Chondrocyte (in vitro differentiated cells): ENCODE data around the gene ZNF80. TPM values are rescaled to one million over a fixed set of nuclear protein-coding genes. Genes with fewer than 3 reads are reported as not detected.
A peak's percentile ranks its signal among the peaks of the same experiment; 100 is the strongest.

Experiments
- DNase-seq: peaks from one replicate; pipeline ENCODE4 v3.0.0; 2021; ENCODE audit warnings: mixed read lengths, low spot score
- H3K27ac Mint-ChIP-seq: one replicate; pipeline ENCODE4 v1.8.0; 2021; ENCODE audit warnings: mild to moderate bottlenecking, moderate library complexity, mixed read lengths; ENCODE audit not compliant: unreplicated experiment
- H3K27me3 Mint-ChIP-seq: 2 replicates; pipeline ENCODE4 v1.8.0; 2021; ENCODE audit warnings: low read depth, mixed read lengths
- H3K36me3 Mint-ChIP-seq: 2 replicates; pipeline ENCODE4 v1.8.0; 2021; ENCODE audit warnings: low read depth, mixed read lengths
- H3K4me1 Mint-ChIP-seq: 2 replicates; pipeline ENCODE4 v1.8.0; 2021; ENCODE audit warnings: low read depth, mild to moderate bottlenecking, mixed read lengths
- H3K4me3 Mint-ChIP-seq: one replicate; pipeline ENCODE4 v1.8.0; 2021; ENCODE audit warnings: mild to moderate bottlenecking, moderate library complexity, mixed read lengths; ENCODE audit not compliant: unreplicated experiment
- H3K9me3 Mint-ChIP-seq: 2 replicates; pipeline ENCODE4 v1.8.0; 2021; ENCODE audit warnings: low read depth, mixed read lengths
- total RNA-seq: library from RNA; stranded (reverse); gene quantifications from 3 replicates; pipeline ENCODE4 v1.2.1, GENCODE V29; 2021
- TF ChIP-seq, protein P1 (sequence below): fragments of 200-600 bp; sonication (generic); IDR thresholded peaks from 2 replicates; pipeline ENCODE4 v1.5.0; 2021; ENCODE audit warnings: antibody characterized with exemption, mild to moderate bottlenecking, moderate library complexity

ZNF80 gene
- total RNA-seq, 1 donor from 2014 or later, result not detected

DNA sequence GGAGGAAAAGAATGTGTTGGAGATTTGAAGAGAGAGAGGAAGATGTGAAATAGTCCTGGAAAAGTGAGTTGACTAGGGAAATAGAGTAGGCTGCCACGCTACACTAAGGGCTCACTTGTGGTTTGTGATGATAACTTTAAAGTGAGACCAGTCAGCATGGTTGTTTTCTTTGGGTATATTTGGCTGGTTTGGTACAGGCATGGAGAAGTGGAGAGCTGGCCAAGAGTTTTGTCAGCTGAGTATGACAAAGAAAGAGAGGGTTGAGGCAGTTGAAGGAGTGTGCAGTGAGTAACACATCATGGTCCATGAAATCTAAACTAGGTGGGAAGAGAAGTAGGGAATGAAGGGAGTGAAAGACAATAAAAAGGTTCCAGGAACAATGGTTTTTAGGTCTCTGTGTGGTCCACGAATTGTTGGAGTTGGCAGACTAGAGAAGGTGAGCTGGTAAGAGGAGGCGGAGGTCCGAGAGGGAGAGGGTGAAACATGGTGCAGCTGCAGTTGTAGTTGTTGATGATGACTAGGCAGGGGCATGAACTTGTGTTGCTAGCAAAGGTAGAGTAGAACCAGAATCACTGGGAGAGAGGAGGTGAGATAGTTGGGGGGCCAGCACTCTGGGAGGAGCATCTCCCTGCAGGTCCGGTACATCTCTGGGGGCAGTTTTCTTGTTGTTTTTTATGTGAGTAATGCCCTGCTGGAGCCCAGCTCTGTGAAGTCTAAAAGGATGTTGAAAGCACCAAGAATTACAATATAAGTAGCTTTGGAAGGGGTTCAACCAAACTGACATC, 21.0 kb downstream of the ZNF80 start:
- Mint-ChIP-seq H3K4me3 (no peak overlapping the region), H3K27ac (no peak overlapping the region), H3K27me3 (peaks cover 11% of the 10 kb centered on the region), H3K4me1 (no peaks in the 10 kb centered on the region), H3K9me3 (no peaks in the 10 kb centered on the region), H3K36me3 (no peaks in the 10 kb centered on the region)
- DNase-seq, result no peak
- TF ChIP-seq, protein P1, sequence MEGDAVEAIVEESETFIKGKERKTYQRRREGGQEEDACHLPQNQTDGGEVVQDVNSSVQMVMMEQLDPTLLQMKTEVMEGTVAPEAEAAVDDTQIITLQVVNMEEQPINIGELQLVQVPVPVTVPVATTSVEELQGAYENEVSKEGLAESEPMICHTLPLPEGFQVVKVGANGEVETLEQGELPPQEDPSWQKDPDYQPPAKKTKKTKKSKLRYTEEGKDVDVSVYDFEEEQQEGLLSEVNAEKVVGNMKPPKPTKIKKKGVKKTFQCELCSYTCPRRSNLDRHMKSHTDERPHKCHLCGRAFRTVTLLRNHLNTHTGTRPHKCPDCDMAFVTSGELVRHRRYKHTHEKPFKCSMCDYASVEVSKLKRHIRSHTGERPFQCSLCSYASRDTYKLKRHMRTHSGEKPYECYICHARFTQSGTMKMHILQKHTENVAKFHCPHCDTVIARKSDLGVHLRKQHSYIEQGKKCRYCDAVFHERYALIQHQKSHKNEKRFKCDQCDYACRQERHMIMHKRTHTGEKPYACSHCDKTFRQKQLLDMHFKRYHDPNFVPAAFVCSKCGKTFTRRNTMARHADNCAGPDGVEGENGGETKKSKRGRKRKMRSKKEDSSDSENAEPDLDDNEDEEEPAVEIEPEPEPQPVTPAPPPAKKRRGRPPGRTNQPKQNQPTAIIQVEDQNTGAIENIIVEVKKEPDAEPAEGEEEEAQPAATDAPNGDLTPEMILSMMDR, result no peak

DNA sequence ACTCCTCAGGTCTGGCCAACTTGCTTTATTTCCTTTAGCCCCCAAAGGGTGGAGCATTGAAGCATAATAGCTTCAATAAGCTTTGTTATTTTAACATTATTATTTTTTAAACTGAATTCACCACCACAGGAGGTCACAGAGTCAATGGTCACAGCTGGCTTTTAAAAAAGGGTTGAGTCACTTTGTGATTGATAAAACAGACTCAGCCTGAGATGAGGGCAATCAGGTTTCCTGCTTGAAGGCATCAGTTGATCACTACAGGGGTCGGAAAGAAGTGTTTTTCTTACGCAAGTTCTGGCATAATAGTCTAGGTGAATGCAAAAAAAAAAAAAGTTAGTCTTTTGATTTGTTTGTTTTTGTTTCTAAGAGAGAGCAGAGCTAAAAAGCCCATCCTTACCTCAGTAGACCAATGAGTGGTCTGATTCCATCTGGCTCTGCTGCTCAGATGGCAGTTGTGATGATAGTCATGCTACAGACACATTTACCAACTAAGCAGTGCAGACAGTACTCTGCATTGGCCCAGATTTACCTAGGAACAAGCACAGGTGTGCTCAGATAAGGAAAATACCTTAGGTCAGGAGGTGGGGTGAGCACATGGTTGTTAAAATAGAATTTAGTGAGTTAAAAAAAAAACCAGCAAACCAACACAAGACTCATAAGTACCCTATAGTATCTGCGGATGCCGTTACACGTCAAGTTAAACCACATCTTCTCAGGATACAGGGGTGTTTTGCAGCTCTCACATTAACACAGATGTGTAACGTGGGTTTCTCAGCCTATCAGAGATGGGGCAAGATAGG, 22.6 kb downstream of the ZNF80 start:
- Mint-ChIP-seq H3K36me3 (no peaks in the 10 kb centered on the region), H3K4me1 (no peaks in the 10 kb centered on the region), H3K27ac (no peak overlapping the region), H3K9me3 (no peaks in the 10 kb centered on the region), H3K27me3 (peaks cover 9% of the 10 kb centered on the region), H3K4me3 (no peak overlapping the region)
- no peak for DNase-seq
- TF ChIP-seq, protein P1, result no peak

DNA sequence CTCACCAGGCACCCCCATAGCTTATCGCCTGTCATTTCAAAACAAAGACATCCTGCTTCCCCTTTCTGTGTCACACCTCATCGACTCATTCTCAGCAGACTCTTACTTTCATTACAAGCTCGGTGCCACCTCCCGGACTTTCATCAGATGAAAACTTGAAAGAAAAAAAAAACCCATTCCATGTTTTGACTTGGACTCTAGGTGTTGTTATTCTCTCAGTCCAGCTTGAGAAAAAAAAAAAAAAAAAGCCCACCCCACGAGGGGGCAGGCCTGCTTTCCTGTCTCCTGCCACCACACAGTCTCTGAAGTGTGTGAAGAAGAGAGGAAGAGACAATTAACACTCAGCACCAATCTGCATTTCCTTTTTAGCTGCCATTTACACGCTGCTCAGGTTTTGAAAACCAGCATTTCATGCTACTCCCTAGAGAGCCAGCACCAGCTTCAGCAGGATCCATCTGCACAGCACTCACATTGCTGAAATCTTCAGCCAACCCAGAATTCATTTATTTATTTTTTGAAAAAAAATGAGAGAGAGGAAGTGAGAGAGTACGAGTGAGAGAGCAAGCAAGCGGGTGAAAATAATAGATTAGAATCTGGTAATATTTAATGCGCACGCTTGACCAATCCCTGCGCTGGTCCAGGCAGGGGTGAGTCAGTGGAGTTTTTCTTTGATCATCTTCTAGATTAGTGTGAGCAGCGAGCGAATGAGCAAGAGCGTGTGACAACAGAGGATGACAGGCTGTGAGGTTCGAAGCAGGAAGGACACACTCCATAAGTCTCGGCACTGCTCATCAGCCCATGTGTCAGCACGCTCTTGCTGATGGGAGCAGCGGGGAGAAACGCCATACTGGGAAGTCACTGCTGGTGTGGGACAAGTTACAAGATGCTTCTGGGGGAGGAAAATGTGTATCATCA, 23.5 kb downstream of the ZNF80 start:
- no peak overlapping the region for H3K4me3 Mint-ChIP-seq
- no peak for DNase-seq
- TF ChIP-seq, protein P1, result peak; percentile 31

DNA sequence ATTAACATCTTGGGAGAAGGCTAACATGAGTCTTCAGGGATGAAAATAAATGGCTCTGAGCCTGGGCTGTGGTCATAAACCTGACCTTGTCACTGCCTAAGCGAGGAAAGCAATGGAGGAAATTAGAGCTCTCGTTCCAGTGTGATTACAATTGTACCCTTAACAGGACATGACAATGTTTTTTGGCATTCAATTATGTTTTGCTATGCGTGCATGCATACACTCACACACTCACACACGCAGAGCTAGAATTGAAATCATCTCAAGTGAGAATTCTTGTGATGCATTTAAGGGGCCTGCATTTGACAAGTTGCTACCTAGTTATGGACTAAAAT, 24.1 kb downstream of the ZNF80 start:
- H3K4me3 Mint-ChIP-seq, result no peak overlapping the region

More for the DNA sequence above, 23.5 kb downstream of the ZNF80 start:
- no peaks in the 10 kb centered on the region for H3K9me3 Mint-ChIP-seq
- no peaks in the 10 kb centered on the region for H3K36me3 Mint-ChIP-seq
- no peaks in the 10 kb centered on the region for H3K4me1 Mint-ChIP-seq
- H3K27ac Mint-ChIP-seq, result peak overlapping the region; percentile 8
- H3K27me3 Mint-ChIP-seq, result peaks cover 3% of the 10 kb centered on the region

More for the DNA sequence above, 24.1 kb downstream of the ZNF80 start:
- no peaks in the 10 kb centered on the region for H3K4me1 Mint-ChIP-seq
- no peak for DNase-seq
- H3K36me3 Mint-ChIP-seq, result no peaks in the 10 kb centered on the region
- TF ChIP-seq, protein P1, result no peak
- peak overlapping the region; percentile 8 for H3K27ac Mint-ChIP-seq
- H3K27me3 Mint-ChIP-seq, result no peaks in the 10 kb centered on the region
- no peaks in the 10 kb centered on the region for H3K9me3 Mint-ChIP-seq
